MM.1S (cell line): Measurements from ENCODE around the gene P2RY4.

Experiments used
- EZH2phosphoT487 ChIP-seq: fragments of 300-600 bp; sonication (generic); IDR thresholded peaks from 2 replicates; pipeline ENCODE4 v1.6.1; 2018; ENCODE audit warnings: antibody characterized with exemption, low read length
- TF ChIP-seq, protein P1 (sequence below): fragments of 300-600 bp; sonication (generic); IDR thresholded peaks from 2 replicates; pipeline ENCODE4 v1.5.1; 2016; ENCODE audit warnings: antibody characterized with exemption, low read length, mixed read lengths

DNA sequence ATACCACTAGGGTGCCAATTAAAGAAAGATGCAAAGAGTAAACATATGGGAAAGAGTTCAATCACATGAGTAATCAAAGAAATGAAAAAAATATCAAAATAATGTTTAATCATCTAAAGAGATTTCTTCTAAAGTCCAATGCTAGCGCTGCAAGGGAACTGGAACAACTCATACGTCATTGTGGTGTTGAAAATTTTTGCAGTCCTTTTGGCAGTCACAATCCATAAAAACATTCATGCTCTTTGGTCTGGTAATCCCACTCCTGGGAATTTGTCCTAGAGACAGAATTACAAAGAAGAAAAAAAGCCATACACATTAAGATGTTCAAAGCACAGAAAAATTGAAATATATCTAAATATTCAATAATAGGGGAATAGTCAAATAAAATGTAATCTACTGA is 4.6 kb downstream of the P2RY4 start:
- TF ChIP-seq, protein P1, sequence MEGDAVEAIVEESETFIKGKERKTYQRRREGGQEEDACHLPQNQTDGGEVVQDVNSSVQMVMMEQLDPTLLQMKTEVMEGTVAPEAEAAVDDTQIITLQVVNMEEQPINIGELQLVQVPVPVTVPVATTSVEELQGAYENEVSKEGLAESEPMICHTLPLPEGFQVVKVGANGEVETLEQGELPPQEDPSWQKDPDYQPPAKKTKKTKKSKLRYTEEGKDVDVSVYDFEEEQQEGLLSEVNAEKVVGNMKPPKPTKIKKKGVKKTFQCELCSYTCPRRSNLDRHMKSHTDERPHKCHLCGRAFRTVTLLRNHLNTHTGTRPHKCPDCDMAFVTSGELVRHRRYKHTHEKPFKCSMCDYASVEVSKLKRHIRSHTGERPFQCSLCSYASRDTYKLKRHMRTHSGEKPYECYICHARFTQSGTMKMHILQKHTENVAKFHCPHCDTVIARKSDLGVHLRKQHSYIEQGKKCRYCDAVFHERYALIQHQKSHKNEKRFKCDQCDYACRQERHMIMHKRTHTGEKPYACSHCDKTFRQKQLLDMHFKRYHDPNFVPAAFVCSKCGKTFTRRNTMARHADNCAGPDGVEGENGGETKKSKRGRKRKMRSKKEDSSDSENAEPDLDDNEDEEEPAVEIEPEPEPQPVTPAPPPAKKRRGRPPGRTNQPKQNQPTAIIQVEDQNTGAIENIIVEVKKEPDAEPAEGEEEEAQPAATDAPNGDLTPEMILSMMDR: no peak
- no peak for TF ChIP-seq EZH2phosphoT487
